Right lobe of liver (tissue), 6 donors: ENCODE results near the gene C7orf33. TPM values are rescaled to one million over a fixed set of nuclear protein-coding genes. Genes with fewer than 3 reads are reported as not detected.

Experiments
- ATAC-seq, 4 donors: fragments of 200-7000 bp; cut with Tn5 transposase; one replicate each; pipeline ENCODE4 v1.9.1; 2020; ENCODE audit warnings: mild to moderate bottlenecking in 4 of 4, moderate library complexity in 4 of 4
- DNase-seq, 3 donors: peaks; one replicate each; pipeline ENCODE4 v3.0.0-alpha.2; 2020
- H3K27ac ChIP-seq, 3 donors: fragments of 200-600 bp; one replicate each; pipeline ENCODE4 v1.8.0; 2022
- H3K27me3 ChIP-seq, 2 donors: fragments of 200-600 bp; one replicate each; pipeline ENCODE4 v1.8.0; 2022
- H3K36me3 ChIP-seq, 4 donors: fragments of 200-600 bp; sonication (generic) in 1 of 4; one replicate each; pipeline versions ENCODE4 v1.5.1 to v1.8.0; 2017 to 2022; ENCODE audit warnings: control low read depth in 1 of 4
- H3K4me1 ChIP-seq, 4 donors: fragments of 200-600 bp; sonication (generic) in 1 of 4; one replicate each; pipeline versions ENCODE4 v1.5.1 to v1.8.0; 2017 to 2022; ENCODE audit warnings: control low read depth in 1 of 4
- H3K4me3 ChIP-seq, 3 donors: fragments of 200-600 bp; one replicate each; pipeline ENCODE4 v1.8.0; 2022
- H3K9me3 ChIP-seq, 4 donors: fragments of 200-600 bp; sonication (generic) in 1 of 4; one replicate each; pipeline versions ENCODE4 v1.5.1 to v1.8.0; 2017 to 2022; ENCODE audit warnings: control low read depth in 1 of 4
- CTCF ChIP-seq, 4 donors: fragments of 200-600 bp in 3 of 4; fragments of 450-650 bp in 1 of 4; IDR thresholded peaks; one replicate each; pipeline versions ENCODE4 v1.5.1 to v1.8.0; 2016 to 2022; ENCODE audit warnings: antibody characterized with exemption in 4 of 4, mild to moderate bottlenecking in 2 of 4
- POLR2A ChIP-seq: fragments of 450-650 bp; IDR thresholded peaks from one replicate; pipeline ENCODE4 v1.6.1; 2017; ENCODE audit warnings: antibody characterized with exemption, mild to moderate bottlenecking
- WGBS: methylation state at CpG from one replicate; pipeline ENCODE4 v1.1.6; 2018; ENCODE audit warnings: low coverage, low lambda C conversion rate; ENCODE audit not compliant: insufficient coverage; ENCODE audit errors: missing lambda C conversion rate; 5-methylcytosine and 5-hydroxymethylcytosine counted together
- intact Hi-C, 2 donors: fragments of 100-400 bp; cut with DNase I; formaldehyde crosslinking; loops; one replicate each; pipeline versions ENCODE4 v1.11.2 to v1.14.1; 2022
- total RNA-seq, 6 experiments: library from RNA; depleted of rRNA in 2 of 6; stranded (reverse); fragments of >200 nt in 2 of 6; fragmentation: NEBNext Ultra II Directional in 3 of 6; extraction: Animal tissue kit (Norgen Biotek cat#: 25700) in 3 of 6; gene quantifications; one replicate each; pipeline versions ENCODE4 v1.1.0 to v1.2.4, GENCODE V29; 2016 to 2023
- donor health status: DM: no; HTN: yes; CAD: no.
- donor health status: DM: no; HTN: no; CAD: no.
- donor health status: DM: no; HTN: no; CAD: no.
- donor health status: DM: no; HTN: yes; CAD: no.
- donor health status: DM: no; HTN: yes; CAD: no.

Gene C7orf33
- total RNA-seq, 6 experiments from 2014 or later, result not detected

GRCh38 chr7:148575640-148576411 is 14.7 kb upstream of the C7orf33 start:
- intact Hi-C loops, result no loop called here
- Histone ChIP-seq H3K9me3 (no peaks in the 10 kb centered on the region), H3K4me1 (no peaks in the 10 kb centered on the region), H3K27ac (no peak overlapping the region), H3K36me3 (no peaks in the 10 kb centered on the region), H3K27me3 (no peaks in the 10 kb centered on the region), H3K4me3 (no peak overlapping the region)
- DNase-seq (peak; percentile 62 to 67 (median 63)), ATAC-seq (peak; percentile 96 to 99 (median 98))
- WGBS, result 63% methylated on average over 5 of the region's 8 CpGs
- TF ChIP-seq POLR2A (no peak), CTCF (IDR thresholded peaks at IDR 0.05) (peak; percentile 83 to 87 (median 84))

GRCh38 chr7:148579366-148579765 is 11.2 kb upstream of the C7orf33 start:
- Histone ChIP-seq H3K4me3 (no peak overlapping the region), H3K9me3 (no peaks in the 10 kb centered on the region), H3K4me1 (no peaks in the 10 kb centered on the region), H3K27me3 (no peaks in the 10 kb centered on the region), H3K36me3 (no peaks in the 10 kb centered on the region), H3K27ac (no peak overlapping the region)
- ATAC-seq (no peak), DNase-seq (no peak)
- WGBS, result 90% methylated on average over 3 of the region's 4 CpGs
- no peak for TF ChIP-seq POLR2A
- TF ChIP-seq CTCF (IDR thresholded peaks at IDR 0.05), result no peak
- intact Hi-C loops, result no loop called here

GRCh38 chr7:148580446-148580845 is 10.1 kb upstream of the C7orf33 start:
- no peaks in the 10 kb centered on the region for H3K36me3 ChIP-seq
- H3K27me3 ChIP-seq, result no peaks in the 10 kb centered on the region
- no peak overlapping the region for H3K27ac ChIP-seq
- intact Hi-C loops, result no loop called here
- no peak overlapping the region for H3K4me3 ChIP-seq
- TF ChIP-seq CTCF (IDR thresholded peaks at IDR 0.05) (no peak), POLR2A (no peak)
- ATAC-seq (no peak), DNase-seq (no peak)
- no peaks in the 10 kb centered on the region for H3K9me3 ChIP-seq
- no peaks in the 10 kb centered on the region for H3K4me1 ChIP-seq
- WGBS, result 85% methylated on average over 4 of the region's 6 CpGs

GRCh38 chr7:148581624-148582023 is 8.9 kb upstream of the C7orf33 start:
- intact Hi-C loops, result no loop called here
- WGBS, result 70% methylated on average over 3 of the region's 3 CpGs

More at GRCh38 chr7:148581624-148582023, 8.9 kb upstream of the C7orf33 start:
- TF ChIP-seq CTCF (IDR thresholded peaks at IDR 0.05) (no peak), POLR2A (no peak)
- no peaks in the 10 kb centered on the region for H3K4me1 ChIP-seq
- peak in 2 of 4 donors; percentile 34 to 53 for ATAC-seq
- no peak overlapping the region for H3K27ac ChIP-seq
- H3K27me3 ChIP-seq, result no peaks in the 10 kb centered on the region
- no peak for DNase-seq
- no peaks in the 10 kb centered on the region for H3K9me3 ChIP-seq
- H3K4me3 ChIP-seq, result no peak overlapping the region
- no peaks in the 10 kb centered on the region for H3K36me3 ChIP-seq
